HG02642 (cell line): ENCODE data around the gene LSM4.

ENCODE experiments used
- ATAC-seq: cut with Tn5 transposase; IDR thresholded peaks from one replicate; pipeline ENCODE4 v1.9.1; 2021; ENCODE audit warnings: mild to moderate bottlenecking; ENCODE audit not compliant: unreplicated experiment, poor library complexity

The LSM4 gene

GRCh38 chr19:18261474-18261873, 61.4 kb downstream of the LSM4 start:
- no peak for ATAC-seq

GRCh38 chr19:18259893-18260292, 63.0 kb downstream of the LSM4 start:
- ATAC-seq, result no peak

GRCh38 chr19:18257503-18258470, 65.1 kb downstream of the LSM4 start:
- no peak for ATAC-seq
